Effector CD4-positive, alpha-beta T cell (primary cell): ENCODE measurements around the gene MTIF3.
"Not testable (repeated sequence)": the region's sequence is repeated elsewhere in the genome, so short reads cannot be mapped to it uniquely, and the experiment has no call there.

ENCODE experiments used
- DNase-seq: peaks from one replicate; pipeline ENCODE4 v3.0.0-alpha.2; 2020

The MTIF3 gene

DNA sequence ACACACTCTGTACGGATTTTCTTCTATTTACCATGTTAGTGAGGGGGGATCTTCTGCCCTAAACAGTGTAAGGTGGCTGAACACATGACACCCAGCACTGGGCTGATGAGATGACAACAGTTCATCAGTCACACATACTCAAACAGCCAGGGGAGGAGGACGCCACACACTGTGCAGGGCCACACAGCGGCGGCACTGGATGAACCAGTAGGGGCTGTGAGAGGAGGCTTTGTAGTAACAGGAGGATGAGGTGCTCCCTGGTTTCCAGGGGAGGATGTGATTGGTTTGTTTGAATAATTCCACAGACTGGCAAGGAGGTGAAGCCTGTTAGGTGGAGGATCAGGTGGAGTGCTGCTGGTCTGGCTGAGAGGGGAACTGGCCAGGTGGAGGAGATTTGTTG, 42.3 kb downstream of the MTIF3 start:
- DNase-seq: no peak

DNA sequence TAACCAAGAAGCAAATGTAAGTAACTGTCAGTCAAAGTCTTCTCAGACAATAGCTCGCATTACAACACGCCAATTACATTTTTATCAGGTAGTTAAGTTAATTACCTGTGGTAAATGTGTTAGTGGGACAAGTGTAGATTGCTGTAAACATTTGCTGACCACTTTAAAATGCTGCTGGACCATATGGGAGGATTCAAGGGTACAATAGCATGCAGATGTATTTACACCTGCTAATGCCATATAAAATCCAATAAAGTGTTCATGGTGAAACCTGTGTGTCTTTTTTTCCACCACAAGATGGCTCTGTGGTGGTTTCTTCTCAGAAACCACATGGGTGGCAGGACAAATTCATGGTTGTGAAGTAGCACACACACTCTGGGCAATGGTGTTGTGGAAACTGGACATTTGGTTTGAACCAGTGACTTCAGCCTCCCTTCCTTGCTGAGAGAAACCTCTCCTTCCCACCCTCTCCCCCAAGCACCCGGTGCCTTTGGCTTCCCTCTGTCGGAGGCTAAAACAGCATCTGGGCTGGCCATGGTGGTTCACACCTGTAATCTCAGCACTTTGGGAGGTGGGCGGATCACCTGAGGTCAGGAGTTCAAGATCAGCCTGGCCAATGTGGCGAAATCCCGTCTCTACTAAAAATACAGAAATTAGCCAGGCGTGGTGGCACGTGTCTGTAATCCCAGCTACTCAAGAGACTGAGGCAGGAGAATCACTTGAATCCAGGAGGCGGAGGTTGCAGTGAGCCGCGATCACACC, 44.0 kb downstream of the MTIF3 start:
- peak; percentile 27 for DNase-seq

DNA sequence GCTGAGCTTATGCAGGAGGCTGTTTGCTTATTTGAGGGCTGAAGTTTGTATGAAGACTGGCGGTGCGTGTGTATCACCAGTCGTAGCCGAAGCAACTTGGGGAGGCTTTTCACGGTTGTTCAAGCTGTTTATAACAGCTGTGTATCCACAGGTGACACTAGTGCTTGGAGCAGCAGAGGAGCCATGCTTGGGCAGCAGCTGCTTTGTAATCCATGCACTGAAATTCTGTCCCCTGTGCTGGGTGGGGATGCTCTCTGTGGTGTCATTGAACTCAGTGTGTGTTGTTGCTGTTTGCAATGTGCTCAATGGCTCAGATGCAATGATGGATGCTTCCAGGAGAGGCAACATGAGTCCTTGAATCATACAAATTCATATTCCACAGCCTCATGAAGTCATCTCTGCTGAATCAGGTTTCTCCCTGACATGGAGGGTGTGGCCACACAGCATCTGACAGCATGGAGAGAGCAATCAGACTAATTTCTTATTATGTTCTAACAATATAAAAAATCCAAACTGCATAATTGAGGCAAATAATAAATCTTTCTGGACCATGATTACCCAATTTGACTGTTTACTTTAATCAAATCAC, 44.7 kb downstream of the MTIF3 start:
- DNase-seq: no peak

DNA sequence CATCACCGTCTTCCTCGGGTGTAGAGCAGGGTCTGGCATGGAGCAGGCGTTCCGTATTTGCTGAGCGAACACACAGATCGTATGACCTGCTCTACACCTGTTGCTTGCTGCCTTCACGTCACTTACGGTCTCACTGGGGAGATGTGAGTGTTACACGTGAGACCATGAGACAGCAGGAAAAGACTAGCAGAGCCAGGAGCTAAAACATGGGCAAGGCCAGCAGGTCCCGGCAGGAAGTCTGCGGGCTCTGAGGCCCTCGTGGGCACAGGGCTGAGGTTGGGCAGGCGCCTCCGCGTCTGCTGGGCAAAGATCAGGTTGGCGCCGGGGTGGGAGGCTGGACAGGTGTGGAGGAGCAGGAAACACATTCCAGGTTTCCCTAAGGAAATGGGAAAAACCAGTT, 45.7 kb downstream of the MTIF3 start:
- no peak for DNase-seq

DNA sequence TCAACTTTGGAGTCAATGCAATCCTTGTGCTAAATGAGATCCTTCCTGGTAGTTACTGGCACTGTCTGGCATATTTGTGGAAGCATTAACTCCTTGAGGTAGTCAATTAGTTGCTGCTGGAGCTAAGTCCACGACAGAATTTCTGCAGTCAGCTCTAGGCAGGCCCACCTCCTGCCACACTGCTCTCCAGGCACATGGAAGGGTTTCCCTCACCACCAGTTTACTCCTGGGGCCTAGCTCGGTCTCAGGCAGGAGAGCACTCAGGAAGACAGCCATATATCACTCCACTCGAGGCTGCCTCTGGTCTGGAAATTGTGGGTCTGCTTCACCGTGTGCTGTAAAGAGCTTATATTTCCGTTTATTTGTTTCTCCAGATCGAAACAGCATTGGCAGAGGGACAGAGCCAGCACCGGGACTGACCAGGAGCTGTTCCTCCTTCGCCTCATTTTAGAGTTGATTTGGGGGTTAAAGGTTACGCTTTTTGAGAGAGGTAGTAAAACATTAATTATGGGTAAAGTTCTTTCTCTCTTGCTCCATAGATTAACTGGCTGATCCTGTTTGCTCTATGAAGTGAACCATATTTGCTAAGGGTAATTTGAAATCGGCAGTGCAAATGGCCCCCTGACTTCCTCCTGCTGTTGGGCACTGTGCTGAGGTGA, 46.5 kb downstream of the MTIF3 start:
- DNase-seq: no peak

DNA sequence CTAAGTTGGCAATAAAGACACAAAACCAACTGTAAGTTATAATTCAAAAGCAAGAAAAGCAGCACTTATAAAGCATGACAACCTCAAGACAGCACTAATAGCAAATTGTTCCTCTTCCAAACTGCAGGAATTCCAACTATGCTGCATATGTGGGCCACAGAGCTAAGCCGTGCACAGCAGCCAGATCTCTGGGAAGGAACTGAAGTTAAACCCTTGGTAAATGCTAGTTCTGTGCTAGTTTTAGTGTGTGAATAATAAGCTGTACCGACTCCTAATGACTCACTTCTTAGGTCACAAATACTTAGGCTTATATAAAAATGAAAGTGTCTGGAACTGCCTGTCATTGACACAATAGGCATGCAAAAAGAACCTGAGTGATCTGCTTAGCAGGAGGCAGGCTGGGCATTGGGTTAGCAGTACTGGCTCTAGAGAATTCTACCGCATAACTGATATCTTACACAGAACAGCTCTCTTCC, 47.1 kb downstream of the MTIF3 start:
- DNase-seq: no peak

DNA sequence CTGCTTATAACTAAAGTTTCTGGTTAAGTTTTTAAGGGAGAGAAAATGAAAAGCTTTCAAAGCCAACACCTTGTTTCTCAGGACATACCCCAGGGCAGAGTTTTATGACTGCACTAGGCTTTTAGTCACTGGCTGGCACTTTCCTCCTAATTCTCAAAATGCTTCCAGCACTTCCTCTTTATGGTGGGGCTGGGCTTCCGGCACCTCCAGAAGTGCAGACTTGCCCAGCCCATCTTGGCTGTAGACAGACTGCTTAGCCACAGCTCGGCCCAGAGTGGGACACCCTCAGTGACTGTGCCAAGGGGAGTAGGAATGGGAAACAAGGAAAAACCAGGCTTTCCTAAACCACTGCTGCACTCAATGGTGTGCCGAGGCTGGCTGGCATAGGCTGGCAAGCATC, 49.2 kb downstream of the MTIF3 start:
- DNase-seq: no peak

DNA sequence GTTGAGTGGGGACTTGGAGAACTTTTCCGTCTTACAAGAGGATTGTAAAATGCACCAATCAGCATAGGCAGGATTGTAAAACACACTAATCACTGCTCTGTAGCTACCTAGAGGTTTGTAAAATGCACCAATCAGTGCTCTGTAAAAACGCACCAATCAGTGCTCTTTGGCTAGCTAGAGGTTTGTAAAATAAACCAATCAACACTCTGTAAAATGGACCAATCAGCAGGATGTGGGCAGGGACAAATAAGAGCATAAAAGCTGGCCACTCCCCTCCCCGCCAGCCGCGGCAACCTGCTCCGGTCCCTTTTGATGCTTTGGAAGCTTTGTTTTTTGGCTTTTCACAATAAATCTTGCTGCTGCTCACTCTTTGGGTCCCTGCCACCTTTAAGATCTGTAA, 50.0 kb downstream of the MTIF3 start:
- DNase-seq: not testable (repeated sequence)

DNA sequence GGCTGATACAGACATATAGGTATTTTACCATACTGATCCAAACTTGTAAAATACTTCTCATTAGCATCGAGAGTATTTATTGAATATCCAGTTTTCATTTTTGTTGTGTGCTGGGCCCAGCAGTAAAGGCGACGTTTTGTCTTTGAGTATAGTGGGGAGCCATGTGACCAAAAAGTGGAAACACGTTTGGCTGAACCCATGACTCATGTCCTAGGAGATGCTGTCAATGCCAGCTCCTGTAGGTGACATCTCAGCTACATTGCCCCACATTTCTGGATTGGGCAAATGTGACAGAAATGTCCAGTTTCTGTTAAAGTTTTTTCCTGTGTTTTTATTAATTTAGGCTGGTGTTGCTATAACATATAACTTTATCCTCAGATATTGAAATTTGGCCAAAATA, 52.0 kb downstream of the MTIF3 start:
- DNase-seq: no peak

DNA sequence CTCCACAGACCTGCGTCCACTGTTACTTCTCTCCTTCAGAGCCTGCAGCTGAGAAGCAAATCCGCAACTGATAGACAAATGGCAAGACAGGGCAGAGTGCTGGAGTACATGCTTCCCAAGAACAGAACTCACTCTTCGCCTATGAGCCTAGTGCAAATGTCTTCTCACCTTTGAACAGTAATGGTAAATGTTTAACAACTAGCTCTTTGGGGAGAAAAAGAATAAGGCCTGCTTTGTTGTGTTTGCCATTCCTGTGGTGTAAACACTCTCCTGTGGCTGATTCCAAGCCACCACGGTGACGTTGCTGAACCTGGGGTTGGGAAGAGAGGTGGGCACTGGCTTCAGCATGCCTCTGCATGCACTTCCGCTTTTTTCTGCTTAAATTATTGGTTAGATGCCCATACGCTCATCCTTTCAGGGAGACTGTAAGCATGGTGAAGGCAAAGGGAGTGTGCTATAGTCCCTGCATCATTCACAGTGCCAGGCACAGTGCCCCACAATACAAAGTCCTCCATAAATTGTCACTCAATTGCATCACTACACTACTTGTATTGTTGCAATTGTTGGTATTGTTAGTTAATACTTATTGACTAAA, 54.0 kb downstream of the MTIF3 start:
- DNase-seq: no peak

DNA sequence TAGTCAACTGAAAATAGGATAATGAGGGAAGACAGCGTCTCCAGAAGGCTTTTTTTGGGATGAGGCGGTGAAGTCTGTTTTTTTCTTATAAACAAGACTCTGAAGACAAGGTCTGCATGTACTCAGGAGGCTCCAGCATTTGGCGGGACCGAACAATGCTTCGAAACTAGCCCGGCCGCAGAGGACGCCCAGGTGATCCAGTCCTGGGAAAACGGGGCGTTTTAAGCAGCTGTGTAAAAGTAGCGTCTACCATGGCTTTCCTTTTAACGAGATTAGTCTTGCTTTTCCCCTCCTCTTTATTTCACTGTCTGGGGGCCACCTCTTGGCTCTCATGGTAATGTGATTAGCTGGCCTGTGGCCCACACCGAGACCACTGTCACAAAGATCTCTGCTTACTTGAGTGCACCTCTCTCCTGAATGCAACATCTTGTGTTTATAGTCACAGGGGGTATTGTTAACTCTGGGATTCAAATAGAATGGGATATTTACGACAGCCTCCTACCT, 55.3 kb downstream of the MTIF3 start:
- DNase-seq: no peak

DNA sequence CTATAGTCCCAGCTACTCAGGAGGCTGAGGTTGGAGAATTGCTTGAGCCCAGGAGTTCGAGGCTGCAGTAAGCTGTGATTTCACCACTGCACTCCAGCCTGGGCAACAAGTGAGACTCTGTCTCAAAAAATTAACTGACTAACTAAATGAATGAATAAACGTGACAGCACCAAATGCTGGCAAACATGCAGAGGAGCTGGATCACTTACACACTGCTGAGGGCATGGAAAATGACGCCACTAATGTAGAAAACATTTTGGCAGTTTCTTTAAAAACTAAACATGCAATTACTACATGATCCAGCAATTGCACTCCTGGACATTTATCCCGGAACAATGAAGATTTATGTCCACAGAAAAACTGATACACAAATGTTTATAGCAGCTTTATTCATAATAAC, 57.3 kb downstream of the MTIF3 start:
- no peak for DNase-seq

DNA sequence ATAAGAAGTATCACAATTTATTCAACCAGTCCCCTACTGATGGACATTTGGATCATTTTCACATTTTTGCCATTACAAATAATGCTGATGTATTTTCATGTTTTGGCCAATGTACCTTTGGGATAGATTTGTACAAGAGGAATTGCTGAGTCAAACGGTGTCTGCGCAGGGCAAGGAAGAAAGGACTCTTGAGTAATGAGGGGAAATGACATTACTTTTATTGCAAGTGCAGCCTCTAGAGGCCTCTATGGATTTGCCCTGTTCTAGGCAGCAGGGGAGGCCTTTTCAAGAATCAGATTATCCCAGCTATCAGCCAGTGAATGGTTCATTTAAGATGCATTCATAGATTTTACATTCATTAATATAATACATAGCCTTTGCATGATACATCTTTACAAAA, 58.9 kb downstream of the MTIF3 start:
- no peak for DNase-seq

DNA sequence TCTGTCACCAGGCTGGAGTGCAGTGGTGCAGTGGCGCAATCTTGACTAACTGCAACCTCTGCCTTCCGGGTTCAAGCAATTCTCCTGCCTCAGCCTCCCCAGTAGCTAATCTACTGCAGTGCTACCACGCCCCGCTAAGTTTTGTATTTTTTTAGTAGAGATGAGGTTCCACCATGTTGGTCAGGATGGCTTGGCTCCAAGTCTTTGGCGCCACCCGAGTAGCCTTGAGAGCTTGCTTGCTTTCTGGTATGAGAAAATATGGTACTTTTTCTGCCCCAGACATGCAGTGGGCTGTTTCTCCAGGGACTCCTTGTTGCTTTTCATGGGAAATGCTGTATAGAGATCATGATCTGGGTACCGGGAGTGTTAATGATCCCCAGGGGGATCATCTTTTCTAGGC, 60.5 kb downstream of the MTIF3 start:
- DNase-seq: no peak

DNA sequence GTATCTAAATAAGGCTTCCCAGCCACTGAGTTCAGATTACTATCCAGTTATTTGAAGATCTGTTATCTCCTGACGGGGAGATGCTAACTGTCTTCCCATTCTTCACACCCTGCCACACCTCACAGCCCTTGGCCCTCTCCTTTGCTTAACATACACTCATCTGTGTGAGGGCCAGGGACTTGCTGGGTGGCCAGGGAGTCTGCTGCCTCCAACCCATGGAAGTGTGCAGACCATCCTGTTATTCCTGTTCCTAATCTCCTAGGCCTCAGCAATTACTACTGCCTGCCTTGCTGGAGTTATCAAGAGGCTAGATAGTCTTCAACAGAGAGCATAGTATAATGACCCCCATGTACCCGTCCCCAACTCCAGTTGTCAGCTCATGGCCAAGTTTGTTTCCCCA, 62.1 kb downstream of the MTIF3 start:
- no peak for DNase-seq
